AG09319 (cell line): ENCODE data around the gene TTLL10.
A peak's percentile ranks its signal among the peaks of the same experiment; 100 is the strongest.

Source experiments
- DNase-seq: peaks from one replicate; pipeline ENCODE4 v3.0.0-alpha.2; 2010; ENCODE audit warnings: low read depth; ENCODE audit errors: extremely low read depth
- TF ChIP-seq, protein P1 (sequence below): IDR thresholded peaks from 2 replicates; pipeline ENCODE4 v1.5.1; 2011; ENCODE audit warnings: low read depth, mild to moderate bottlenecking, inconsistent platforms, low read length, moderate library complexity

Gene TTLL10

DNA sequence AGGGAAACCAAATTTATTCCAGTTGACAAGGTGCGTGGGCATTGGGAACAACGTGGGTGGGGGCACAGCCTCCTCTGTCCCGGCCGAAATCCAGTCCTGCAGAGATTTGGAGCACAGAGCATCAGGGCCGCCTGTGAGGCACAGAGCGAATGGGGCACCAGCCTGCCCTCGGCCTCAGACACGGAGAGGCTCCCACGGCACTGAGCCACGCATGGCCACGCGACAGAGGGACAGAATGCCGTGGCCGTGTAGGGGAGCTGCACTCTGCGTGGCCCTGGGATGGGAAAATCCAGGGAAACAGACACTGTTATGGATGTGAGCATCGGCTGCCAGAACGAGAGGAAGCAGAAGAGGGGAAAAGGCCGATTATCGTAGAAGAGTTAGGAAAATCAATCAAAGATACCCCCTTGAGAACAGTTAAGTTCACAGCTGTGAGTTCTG is 44.3 kb upstream of the TTLL10 start:
- TF ChIP-seq, protein P1, sequence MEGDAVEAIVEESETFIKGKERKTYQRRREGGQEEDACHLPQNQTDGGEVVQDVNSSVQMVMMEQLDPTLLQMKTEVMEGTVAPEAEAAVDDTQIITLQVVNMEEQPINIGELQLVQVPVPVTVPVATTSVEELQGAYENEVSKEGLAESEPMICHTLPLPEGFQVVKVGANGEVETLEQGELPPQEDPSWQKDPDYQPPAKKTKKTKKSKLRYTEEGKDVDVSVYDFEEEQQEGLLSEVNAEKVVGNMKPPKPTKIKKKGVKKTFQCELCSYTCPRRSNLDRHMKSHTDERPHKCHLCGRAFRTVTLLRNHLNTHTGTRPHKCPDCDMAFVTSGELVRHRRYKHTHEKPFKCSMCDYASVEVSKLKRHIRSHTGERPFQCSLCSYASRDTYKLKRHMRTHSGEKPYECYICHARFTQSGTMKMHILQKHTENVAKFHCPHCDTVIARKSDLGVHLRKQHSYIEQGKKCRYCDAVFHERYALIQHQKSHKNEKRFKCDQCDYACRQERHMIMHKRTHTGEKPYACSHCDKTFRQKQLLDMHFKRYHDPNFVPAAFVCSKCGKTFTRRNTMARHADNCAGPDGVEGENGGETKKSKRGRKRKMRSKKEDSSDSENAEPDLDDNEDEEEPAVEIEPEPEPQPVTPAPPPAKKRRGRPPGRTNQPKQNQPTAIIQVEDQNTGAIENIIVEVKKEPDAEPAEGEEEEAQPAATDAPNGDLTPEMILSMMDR: no peak
- no peak for DNase-seq

DNA sequence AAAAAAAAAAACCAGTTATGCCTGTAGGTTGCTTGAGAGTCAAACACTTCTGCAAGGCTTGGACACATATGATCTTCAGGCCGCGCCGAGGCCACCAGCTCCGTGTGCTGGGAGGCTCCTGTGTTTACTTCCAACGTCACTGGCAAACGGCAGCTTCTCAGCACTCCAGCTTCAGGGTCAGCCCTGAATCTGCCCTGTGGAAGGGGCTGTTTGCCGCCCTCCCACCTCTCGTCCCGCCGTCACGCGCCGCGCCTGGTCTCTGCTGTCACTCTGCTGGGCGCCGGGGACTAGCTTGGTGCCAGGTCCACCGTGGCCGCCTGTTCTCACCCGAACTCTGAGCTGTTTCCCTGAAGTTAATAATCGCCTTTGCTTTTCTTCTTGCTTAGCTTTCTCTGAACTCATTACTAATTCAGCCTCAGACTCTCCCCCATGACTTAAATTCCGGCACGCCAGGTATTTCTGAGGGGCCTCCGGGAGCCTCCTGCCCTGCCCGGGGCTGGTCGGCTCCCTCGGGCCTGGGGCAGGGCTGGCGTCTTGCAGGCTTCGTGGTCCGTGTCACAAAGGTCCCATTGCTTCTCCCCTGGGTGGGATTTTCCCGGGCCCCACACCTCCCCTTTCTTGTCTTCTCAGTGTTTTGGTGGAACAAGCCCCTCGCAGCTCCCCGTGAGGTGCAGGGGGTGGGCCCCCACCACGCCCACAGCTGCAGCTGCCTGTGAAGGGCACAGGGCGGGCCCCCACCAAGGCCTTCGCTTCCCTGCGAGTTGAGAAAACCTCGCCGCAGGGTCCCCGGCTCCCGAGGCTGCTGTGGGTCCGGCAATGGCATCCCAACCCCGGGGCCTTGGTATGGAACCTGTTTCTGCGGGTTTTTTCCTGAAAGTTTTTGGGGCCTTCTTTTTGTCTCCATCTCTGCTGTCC is 43.2 kb upstream of the TTLL10 start:
- TF ChIP-seq, protein P1: no peak
- no peak for DNase-seq

DNA sequence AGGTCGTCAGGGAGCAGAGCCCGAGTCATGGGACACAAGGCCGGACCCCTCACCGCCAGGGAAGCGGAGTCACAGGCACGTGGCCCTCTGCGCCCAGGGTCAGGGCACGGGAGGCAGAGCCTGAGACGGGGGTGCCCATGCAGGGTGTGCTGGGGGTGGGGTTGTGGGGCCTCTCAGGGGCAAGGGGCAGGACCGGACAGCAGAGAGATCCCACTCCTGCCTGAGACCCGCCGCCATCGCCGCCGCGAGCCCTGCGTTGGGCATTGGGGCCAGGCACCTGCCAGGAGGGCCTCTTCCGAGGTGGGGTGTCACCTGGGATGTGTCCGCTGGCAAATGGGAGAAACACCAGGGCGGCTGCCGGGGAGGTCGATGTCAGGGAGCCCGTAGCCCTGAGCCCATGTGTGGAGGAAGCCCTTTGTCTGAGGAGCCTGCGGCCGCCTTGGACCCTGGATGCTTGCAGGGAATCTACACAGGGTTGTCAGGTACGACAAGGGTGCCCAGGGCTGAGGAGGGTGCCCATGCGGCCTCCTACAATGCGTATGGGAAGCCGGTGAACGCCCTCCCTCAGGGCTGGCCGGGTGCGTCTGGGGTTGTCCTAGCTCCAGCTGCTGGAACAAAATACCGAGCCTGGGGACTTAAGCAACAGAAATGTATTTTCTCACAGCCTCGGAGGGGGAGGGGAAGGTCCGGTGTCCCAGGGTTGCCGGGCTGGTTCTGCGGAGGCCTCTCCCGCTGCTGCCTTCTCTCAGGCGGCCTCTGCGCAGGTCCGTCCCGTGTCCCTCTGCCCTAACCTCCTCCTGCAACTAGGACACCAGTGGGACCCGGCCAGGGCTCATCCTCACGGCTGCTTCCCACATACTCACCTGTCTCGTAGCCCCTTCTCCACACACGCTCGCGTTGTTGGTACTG is 41.4 kb upstream of the TTLL10 start:
- no peak for DNase-seq
- TF ChIP-seq, protein P1: no peak

DNA sequence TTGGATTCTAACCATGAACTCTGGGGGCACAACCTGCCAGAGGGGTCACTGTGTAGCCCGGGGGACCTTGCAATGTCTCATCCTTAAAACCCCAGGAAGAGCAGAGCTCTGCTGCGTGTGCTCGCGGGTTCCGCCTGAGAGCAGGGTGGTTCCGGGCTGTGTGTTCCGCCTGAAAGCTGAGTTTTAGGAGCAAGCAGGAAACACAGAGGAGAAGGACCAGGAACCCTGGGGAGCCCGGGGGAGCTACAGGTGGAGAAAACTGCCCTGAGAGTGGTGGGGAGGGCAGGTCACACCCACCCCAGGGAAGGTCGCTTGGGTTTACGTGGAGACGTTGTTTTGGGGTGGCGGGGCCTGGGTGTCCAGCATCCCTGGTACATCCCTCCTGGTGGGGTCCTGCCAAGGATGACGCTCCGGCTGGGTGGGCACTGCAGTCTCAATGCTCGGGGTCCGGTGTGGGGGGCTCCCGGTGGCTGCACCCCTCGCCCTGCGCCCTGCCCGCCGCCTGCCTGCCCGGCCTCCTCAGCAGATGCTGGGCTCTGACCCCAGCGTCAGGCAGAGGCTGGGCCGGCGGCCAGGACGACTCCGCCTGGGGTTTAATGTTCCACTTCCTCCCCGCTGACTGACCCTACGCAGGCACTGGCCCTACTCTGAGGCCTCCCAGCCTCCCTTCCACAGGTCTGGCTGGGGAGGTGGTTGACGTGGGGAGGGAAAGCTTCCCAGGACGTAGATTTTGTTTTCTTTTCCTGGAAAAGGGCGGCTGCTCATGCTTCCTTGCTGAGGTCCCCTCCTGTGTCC is 40.5 kb upstream of the TTLL10 start:
- TF ChIP-seq, protein P1: no peak
- peak; percentile 12 for DNase-seq

DNA sequence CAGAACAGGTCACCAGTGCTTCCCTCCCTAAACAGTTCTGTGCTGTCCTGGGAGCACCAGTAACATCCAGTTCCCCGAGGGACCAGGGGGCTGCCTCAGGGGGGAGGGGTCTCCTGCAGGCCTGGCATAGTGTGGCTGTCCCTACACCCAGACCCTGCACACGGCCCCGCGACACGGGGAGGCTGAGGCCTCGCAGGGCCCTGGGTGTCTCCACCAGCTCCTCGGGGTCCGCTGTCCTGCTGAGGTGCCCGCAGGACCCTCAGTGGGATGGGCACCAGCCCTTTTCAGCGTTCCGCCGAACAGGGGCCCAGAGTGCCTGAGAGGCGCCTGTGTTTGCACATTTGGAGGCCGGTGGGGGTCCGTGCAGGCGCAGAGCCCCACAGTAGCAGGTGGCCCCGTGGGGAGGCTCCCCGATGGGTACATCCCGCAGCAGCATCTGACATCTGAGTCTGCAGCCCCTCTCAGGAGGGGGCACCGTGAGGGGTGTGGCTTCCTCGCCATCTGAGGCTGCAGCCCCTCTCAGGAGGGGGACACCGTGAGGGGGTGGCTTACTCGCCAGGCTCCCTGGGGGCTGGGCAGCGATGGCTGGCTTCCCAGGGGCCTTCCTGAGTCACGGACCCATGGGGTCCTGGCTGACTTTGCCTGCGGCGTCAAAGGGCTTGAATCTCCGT is 39.2 kb upstream of the TTLL10 start:
- no peak for DNase-seq
- TF ChIP-seq, protein P1: no peak

DNA sequence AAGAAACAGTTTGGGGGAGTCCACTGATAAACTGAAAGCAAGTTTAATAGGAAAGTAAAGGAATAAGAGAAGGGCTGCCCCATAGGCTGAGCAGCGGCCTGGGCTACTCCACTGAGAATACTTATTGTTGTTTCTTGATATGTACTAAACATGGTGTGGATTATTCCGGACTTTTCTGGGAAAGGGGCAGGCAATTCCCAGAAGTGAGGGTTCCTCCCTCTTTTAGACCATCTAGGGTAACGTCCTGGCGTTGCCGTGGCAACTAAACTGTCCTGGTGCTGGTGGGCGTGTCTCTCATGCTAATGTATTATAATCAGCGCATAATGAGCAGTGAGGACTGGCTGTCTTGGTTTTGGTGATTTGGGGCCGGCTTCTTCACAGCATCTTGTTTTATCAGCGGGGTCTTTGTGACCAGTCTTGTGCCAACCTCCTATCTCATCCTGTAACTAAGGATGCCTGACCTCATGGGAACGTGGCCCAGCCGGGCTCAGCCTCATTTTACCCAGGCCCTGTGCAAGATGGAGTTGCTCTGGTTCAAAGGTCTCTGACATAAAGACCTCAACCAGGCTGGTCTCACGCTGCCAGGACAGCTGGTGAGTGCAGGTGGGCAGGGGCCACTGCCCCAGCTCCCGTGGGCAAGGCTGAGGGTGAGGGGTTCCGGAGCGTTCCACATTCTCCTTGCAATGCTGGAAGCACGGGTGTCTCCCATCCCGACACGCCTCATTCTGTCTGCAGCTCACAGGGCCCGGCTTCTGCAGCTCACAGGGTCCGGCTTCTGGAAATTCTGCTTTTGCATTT is 38.1 kb upstream of the TTLL10 start:
- peak; percentile 12 for DNase-seq
- TF ChIP-seq, protein P1: no peak
